ENCODE data around the gene BOLA3. TPM values are rescaled to one million over a fixed set of nuclear protein-coding genes. Genes with fewer than 3 reads are reported as not detected.
A peak's percentile ranks its signal among the peaks of the same experiment; 100 is the strongest.

BOLA3 gene
- total RNA-seq, 1 donor, result 12.7 TPM

DNA sequence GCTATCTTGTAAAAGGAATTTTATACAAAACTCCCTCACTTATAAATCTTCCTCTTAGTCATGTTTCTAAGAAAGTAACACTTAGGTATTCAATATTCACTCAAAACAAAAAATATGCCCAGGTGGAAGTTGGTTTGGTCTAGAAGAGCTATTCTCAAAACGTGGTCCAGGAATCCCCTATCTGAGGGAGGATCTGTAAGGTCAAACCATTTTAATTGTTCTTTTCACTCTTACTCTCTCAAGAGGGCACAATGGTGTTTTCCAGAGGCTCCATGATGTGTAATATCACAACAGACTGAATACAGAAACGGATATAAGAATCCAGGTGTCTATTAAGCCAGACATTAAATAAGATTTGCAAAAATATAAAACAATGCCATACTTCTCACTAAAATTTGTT, 21.0 kb upstream of the BOLA3 start:
- no peaks in the 10 kb centered on the region for H3K27me3 ChIP-seq (ENCODE audit: insufficient read depth, low read length)
- no peaks in the 10 kb centered on the region for H3K9me3 ChIP-seq (ENCODE audit: low read depth, low read length)
- H3K4me3 ChIP-seq (ENCODE audit: low read length), result no peak overlapping the region
- H3K4me1 ChIP-seq (ENCODE audit: insufficient read depth, low read length), result peaks cover 7% of the 10 kb centered on the region

DNA sequence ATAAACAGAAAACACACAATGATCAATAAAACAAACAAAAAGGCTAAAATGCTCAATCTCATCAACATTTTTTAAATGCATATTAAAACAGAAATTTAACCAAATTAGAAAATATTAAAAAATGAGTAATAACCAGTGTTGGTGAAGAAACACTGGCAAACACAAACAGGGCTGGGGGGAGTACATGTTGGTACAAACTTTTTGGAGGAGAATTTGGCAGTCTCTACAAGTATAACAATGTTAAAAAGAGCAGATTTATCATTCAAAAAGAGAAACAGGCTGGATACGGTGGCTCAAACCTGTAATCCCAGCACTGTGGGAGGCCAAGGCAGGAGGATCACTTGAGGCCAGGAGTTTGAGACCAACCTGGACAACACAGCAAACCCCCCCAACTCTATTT, 17.0 kb upstream of the BOLA3 start:
- no peaks in the 10 kb centered on the region for H3K9me3 ChIP-seq (ENCODE audit: low read depth, low read length)
- H3K4me3 ChIP-seq (ENCODE audit: low read length), result no peak overlapping the region
- no peaks in the 10 kb centered on the region for H3K27me3 ChIP-seq (ENCODE audit: insufficient read depth, low read length)
- H3K4me1 ChIP-seq (ENCODE audit: insufficient read depth, low read length), result no peaks in the 10 kb centered on the region

DNA sequence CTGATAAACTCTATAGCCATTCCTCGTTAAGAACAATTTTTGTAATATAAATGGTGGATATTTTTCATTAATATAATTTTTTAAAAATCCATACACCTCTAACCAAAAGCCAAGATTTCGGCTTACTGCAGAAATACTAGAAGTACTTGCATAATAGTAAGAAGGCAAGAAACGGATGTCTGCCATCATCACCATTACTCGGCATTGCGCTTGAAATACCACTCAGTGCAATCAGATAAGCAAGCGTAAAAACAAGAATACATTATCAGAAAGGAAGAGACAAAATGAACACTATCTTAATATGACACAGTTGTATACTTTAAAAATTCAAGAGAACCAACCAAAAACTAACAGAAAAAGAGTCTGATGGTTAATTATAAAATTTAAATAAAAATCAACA, 15.2 kb upstream of the BOLA3 start:
- Histone ChIP-seq H3K4me3 (ENCODE audit: low read length) (no peak overlapping the region), H3K9me3 (ENCODE audit: low read depth, low read length) (no peaks in the 10 kb centered on the region), H3K27me3 (ENCODE audit: insufficient read depth, low read length) (no peaks in the 10 kb centered on the region), H3K4me1 (ENCODE audit: insufficient read depth, low read length) (no peaks in the 10 kb centered on the region)

DNA sequence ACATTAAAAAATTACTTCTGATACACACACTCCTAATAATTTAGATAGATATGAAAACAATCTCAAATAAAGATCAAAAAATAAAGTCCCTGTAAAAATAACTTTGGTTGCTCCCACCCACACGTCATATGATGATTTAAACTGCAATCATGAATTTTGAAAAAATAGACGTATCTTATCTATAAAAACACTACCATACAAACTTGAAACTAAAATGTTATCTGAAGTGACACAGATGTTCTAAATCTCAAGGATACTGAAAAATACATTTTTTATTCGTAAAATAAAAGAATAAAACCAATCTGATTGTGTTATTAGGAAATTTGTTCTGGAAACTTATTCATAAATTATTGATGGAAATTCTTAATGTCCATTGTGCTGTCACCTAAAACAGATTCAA, 8.1 kb upstream of the BOLA3 start:
- H3K4me1 ChIP-seq (ENCODE audit: insufficient read depth, low read length), result no peaks in the 10 kb centered on the region
- H3K27me3 ChIP-seq (ENCODE audit: insufficient read depth, low read length), result no peaks in the 10 kb centered on the region
- H3K4me3 ChIP-seq (ENCODE audit: low read length), result no peak overlapping the region
- H3K9me3 ChIP-seq (ENCODE audit: low read depth, low read length), result no peaks in the 10 kb centered on the region

DNA sequence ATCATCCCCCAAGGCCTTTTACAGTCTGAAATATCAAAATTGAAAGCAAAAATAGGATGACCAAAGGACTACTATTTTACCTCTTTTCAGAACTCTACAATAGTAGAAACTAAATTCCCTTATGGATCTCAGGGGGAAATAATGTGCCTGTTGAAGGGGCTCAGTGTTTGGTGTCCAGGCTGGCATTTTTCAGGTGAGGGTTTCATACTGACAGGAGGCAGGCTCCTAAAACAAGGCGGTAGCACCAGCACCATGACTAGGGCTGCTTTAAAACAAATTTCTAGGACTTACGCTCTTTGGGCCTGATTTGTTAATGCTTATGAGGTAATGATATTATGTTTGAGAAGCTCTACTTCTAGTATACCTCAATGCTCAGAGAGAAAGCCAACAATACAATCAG, 5.2 kb upstream of the BOLA3 start:
- no peaks in the 10 kb centered on the region for H3K27me3 ChIP-seq (ENCODE audit: insufficient read depth, low read length)
- H3K4me3 ChIP-seq (ENCODE audit: low read length), result no peak overlapping the region
- H3K4me1 ChIP-seq (ENCODE audit: insufficient read depth, low read length), result peaks cover 8% of the 10 kb centered on the region
- no peaks in the 10 kb centered on the region for H3K9me3 ChIP-seq (ENCODE audit: low read depth, low read length)

DNA sequence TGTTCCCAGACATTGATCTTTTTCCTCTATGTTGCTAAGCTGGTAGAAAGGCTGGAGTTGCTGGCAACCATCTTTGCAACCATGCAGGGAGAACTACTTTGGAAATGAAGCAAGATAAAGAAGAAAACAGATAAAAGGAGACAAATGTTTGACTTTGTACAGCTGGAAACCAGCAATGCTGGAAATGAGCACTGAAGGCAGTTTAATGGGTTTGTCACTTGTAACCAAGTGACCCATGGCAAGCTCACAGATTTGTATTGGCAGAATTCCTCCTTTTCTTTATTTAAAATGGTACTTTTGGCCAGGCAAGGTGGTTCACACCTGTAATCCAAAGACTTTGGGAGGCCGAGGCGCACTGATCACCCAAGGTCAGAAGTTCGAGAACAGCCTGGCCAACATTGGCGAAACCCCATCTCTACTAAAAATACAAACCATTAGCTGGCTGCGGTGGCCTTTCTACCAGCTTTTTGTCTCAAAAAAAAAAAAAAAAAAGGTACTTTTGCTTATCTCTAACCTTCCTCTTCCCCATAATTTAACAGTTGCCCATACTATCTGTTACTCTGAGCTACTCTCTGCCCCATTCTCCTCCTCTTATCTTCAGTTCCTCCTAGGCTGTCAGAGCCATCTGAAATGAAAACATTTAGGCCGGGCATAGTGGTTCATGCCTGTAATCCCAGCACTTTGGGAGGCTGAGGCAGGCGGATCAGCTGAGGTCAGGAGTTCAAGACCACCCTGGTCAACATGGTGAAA, 2.0 kb upstream of the BOLA3 start:
- H3K9me3 ChIP-seq (ENCODE audit: low read depth, low read length), result no peaks in the 10 kb centered on the region
- H3K4me1 ChIP-seq (ENCODE audit: insufficient read depth, low read length), result peaks cover 20% of the 10 kb centered on the region
- H3K4me3 ChIP-seq (ENCODE audit: low read length), result no peak overlapping the region
- no peaks in the 10 kb centered on the region for H3K27me3 ChIP-seq (ENCODE audit: insufficient read depth, low read length)

DNA sequence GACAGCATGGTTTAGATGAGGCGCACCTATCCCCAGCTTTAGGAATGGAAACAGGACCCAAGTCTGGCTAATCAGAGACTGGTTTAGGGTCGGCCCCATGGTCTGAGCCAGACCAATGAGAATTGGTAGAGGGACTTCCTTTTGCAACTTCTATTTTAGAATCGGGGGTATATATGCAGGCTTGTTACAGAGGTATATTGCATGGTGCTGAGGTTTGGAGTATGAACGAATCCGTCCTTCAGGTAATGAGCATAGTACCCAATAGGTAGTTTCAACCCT, 1.5 kb upstream of the BOLA3 start:
- H3K27me3 ChIP-seq (ENCODE audit: insufficient read depth, low read length), result no peaks in the 10 kb centered on the region
- H3K9me3 ChIP-seq (ENCODE audit: low read depth, low read length), result no peaks in the 10 kb centered on the region
- H3K4me3 ChIP-seq (ENCODE audit: low read length), result no peak overlapping the region
- H3K4me1 ChIP-seq (ENCODE audit: insufficient read depth, low read length), result peaks cover 20% of the 10 kb centered on the region

DNA sequence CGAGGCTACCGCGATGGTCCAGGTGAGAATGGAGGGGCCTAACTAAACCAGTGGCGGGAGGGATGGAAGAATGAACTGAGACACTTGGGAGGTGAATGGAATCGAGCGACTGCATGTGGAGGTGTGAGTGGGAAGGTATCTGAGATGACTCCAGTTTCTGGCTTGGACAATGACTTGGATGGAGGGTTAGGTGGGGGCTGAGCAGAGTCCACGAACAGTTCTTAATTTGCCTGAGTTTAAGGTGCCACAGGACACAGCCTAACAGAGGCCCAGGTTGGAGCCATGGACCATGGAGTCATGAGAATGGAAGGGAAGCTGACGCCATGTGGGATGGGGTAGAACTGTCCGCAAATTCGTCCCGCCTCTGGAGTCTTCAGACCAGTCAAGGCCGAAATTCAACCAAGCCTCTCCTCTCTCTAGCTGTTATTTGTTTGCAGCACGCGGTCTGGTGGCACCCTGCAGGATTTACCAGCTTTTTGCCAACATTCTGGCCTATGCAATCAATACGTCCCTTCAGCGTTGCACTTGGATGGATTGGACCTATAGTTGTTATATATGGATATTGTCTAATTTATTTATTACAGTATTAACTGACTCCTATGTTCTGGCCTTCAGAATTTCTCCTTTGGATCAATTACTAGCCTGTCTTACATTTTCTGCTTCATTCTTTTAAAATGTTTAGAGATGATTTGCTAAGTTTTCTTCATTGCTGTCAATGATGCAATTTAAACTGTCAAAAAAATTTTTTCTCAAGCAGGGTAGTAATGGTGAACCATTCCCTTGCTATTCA, 940 bp upstream of the BOLA3 start:
- peak overlapping the region; percentile 68 for H3K4me3 ChIP-seq (ENCODE audit: low read length)
- H3K27me3 ChIP-seq (ENCODE audit: insufficient read depth, low read length), result no peaks in the 10 kb centered on the region
- no peaks in the 10 kb centered on the region for H3K9me3 ChIP-seq (ENCODE audit: low read depth, low read length)

DNA sequence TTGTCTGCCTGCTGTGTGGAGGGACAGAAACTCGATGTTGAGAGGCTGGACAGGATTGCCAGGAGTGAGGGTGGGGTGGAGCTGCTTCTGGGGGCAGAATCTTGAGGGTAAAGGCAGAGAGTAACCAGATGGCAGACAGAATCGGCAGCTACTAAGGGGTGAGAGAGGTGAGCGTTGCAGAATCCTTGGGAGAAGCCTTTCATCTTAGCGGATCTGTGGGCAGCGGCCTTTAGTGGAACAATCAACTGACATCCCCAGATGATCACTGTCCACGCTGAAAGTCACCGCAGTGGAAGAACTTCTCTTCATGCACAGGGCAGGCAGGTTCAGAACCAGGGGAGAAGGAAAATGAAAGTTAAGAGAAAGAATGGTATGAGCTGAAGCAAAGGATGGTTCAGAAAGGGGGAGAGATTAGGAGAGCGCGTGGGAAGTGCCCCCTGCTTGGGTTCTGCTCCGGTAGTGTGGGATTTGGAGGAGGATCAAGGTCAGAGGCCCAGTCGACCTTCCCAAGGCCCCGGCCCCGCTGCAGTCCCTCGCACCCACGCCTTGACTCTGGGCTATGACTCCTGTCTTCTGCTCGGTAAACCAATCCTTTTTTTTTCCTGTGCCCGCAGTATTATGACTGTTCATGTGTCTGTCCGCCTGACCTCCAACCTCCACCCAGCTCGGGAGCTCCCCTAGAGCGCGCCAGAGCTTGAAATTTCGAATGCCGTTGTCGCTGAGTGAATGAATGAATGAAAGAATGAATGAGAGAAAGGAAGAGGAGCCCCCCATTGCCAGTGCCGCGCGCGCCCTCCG, 584 bp downstream of the BOLA3 start:
- Histone ChIP-seq H3K4me3 (ENCODE audit: low read length) (peak overlapping the region; percentile 68), H3K4me1 (ENCODE audit: insufficient read depth, low read length) (peaks cover 20% of the 10 kb centered on the region), H3K27me3 (ENCODE audit: insufficient read depth, low read length) (no peaks in the 10 kb centered on the region), H3K9me3 (ENCODE audit: low read depth, low read length) (no peaks in the 10 kb centered on the region)

More for the DNA sequence above, 940 bp upstream of the BOLA3 start:
- peaks cover 20% of the 10 kb centered on the region for H3K4me1 ChIP-seq (ENCODE audit: insufficient read depth, low read length)

DNA sequence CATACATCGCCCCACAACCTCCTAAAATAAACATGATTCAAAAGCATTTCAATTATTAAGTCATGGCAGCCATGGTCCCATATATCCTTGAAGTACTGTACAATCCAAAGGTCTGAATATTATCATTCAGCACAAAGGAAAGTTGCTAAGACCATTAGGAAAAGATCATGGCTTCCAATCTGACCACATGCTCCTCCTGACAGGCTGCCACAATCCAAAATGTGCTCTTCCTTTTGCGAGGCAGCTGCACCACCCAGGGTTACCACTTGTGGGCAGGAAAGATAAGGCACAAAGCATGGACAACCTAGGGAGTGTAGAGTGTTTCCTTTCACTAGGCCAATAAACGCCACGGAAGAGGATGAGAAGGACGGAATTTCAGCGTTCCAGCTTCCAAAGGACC, 5.4 kb downstream of the BOLA3 start:
- Histone ChIP-seq H3K4me1 (ENCODE audit: insufficient read depth, low read length) (peaks cover 10% of the 10 kb centered on the region), H3K9me3 (ENCODE audit: low read depth, low read length) (no peaks in the 10 kb centered on the region), H3K4me3 (ENCODE audit: low read length) (no peak overlapping the region), H3K27me3 (ENCODE audit: insufficient read depth, low read length) (no peaks in the 10 kb centered on the region)

DNA sequence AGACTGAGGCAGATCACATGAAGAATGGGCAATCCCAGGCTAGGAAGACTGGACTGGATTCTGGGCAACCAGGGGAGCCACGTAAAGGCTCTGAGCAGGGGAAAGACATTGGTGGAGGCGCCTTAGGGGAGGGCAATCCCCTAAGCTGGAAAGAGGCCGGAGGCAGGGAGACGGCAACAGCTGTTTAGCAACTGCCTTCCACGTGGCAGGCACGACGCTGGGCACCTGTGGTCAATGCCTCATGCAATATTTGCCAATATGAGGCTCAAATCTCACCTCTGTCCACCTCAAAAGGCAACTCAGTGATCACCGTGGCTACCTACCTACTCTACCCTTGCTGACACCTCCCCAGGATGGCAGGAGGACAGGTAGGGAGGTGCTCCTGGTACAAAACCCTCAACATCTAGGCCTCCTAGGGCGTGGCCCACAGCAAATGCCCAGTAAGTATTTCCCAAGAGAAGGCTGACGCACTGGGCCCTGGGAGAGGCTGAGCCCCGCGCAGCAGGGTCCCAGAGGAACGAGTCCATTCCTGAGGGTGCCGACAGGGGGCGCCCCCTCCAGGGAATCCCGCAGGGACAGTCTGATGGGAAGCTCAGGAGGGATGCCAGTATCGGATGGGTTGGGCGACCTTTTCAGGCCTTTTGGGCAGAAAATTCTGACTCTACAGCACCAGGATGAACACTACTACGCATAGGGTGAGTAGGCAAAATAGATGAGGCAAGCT, 8.9 kb downstream of the BOLA3 start:
- Histone ChIP-seq H3K4me1 (ENCODE audit: insufficient read depth, low read length) (no peaks in the 10 kb centered on the region), H3K9me3 (ENCODE audit: low read depth, low read length) (no peaks in the 10 kb centered on the region), H3K27me3 (ENCODE audit: insufficient read depth, low read length) (no peaks in the 10 kb centered on the region), H3K4me3 (ENCODE audit: low read length) (no peak overlapping the region)

DNA sequence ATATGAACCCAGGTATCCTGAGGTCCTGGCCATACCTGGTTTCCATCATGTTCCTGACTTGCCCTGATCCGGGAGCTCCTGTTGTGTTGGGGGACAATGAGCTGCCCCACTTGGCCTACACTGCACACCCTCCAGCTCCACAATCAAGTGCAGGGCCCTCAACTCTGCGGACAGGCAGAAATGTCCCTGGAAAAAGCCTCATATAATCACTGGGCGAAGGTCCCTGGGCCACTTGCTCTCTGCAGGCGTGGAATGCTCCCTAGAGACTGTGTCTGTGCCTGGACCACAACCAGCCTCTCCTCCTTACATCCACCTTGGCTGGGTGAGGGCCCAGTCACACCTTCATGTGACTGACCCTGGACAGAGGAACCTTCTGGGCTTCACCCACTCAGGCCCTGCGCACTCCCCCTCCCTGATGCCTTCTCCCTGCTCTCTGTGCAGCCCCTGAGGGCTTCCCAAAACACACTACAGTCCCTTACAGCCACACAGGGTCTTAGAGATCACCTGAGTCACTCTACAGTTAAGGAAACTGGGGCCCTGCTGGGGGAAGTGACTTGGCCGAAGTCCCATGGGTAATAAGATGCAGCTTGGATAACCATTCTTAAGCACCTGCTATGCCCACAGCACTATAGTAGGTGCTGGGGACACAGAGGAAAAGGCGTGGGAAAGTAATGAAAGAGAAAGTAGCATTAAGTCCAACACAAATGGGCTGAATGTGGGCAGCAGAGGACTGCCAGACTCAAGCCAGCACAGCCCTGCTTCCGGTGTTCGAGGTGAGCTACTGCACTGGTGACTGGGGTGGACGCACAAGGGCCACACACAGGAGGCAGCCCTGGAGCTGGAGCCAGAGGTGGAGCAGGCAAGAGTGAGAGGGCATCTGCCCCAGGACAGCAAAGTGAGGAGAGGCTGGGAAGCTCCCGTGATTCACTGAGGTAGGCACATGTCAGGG, 9.8 kb downstream of the BOLA3 start:
- H3K4me1 ChIP-seq (ENCODE audit: insufficient read depth, low read length), result no peaks in the 10 kb centered on the region
- H3K9me3 ChIP-seq (ENCODE audit: low read depth, low read length), result no peaks in the 10 kb centered on the region
- no peak overlapping the region for H3K4me3 ChIP-seq (ENCODE audit: low read length)
- no peaks in the 10 kb centered on the region for H3K27me3 ChIP-seq (ENCODE audit: insufficient read depth, low read length)

DNA sequence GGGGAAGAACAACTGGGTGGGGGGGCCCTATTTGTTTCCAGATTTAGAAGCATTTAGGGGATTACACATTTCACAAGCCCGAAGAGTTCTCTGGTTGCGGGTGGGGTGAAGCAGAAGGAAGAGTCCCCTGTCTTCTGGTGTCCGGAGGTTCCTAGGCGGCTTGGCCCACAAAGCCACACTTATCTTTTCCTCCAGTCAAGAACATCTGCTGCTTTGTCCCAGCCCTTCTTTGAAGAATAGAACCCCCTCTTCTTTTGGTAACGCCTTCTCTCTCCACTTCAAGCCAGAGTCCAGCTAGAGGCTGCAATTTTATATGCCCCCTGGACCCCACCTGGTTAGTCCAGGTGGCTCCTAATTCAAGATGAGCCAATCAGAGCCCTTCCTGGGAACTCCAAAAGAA, 15.8 kb downstream of the BOLA3 start:
- Histone ChIP-seq H3K27me3 (ENCODE audit: insufficient read depth, low read length) (no peaks in the 10 kb centered on the region), H3K9me3 (ENCODE audit: low read depth, low read length) (no peaks in the 10 kb centered on the region), H3K4me3 (ENCODE audit: low read length) (no peak overlapping the region), H3K4me1 (ENCODE audit: insufficient read depth, low read length) (no peaks in the 10 kb centered on the region)
